H1 (cell line): ENCODE data around the gene KCTD21. TPM values are rescaled to one million over a fixed set of nuclear protein-coding genes. Genes with fewer than 3 reads are reported as not detected.

ENCODE experiments used
- ATF2 ChIP-seq: IDR thresholded peaks from 2 replicates; pipeline ENCODE4 v1.6.1; 2012; ENCODE audit warnings: low read length, inconsistent platforms
- CTCF ChIP-seq, 3 experiments: IDR thresholded peaks; 1 replicate in 2 of 3; 2 replicates in 1 of 3; pipeline versions ENCODE4 v1.5.1 to v1.6.1; 2011; ENCODE audit warnings: low read length in 3 of 3, mild to moderate bottlenecking in 3 of 3, inconsistent platforms in 2 of 3, low read depth in 1 of 3, moderate library complexity in 1 of 3; ENCODE audit not compliant: insufficient read depth in 1 of 3; ENCODE audit errors: control extremely low read depth in 1 of 3
- EGR1 ChIP-seq: IDR thresholded peaks from 2 replicates; pipeline ENCODE4 v1.6.1; 2011; ENCODE audit warnings: low read depth, low read length, borderline replicate concordance
- PHF8 ChIP-seq: fragments of 200-600 bp; sonication (generic); conservative IDR thresholded peaks from 2 replicates; pipeline ENCODE4 v1.7.1; 2012; ENCODE audit warnings: low read depth, mild to moderate bottlenecking, inconsistent platforms, low read length, moderate library complexity
- polyA plus RNA-seq, 7 experiments: library from polyadenylated mRNA; depleted of rRNA in 3 of 7; stranded (reverse) in 5 of 7; unstranded in 2 of 7; fragments of >200 nt in 5 of 7; fragments of 200-250 nt in 2 of 7; gene quantifications; 1 replicate in 5 of 7; 2 replicates in 1 of 7; 4 replicates in 1 of 7; pipeline versions ENCODE4 v1.2.1 to v1.2.3, GENCODE V29; 2011 to 2013; ENCODE audit warnings: missing spikeins in 2 of 7, mixed read lengths in 2 of 7
- total RNA-seq: library from RNA; stranded (reverse); fragmentation: NEBNext Ultra II Directional; extraction: Animal tissue kit (Norgen Biotek cat#: 25700); gene quantifications from 2 replicates; pipeline ENCODE4 v1.2.1, GENCODE V29; 2021

KCTD21 gene
- total and polyA plus RNA-seq, 2 of the 8 experiments (the other 6 are each of a cell fraction or from before 2014, with no cell fraction given) = 3.2 to 4.1 TPM

- no peak for TF ChIP-seq CTCF (IDR thresholded peaks at IDR 0.05; ENCODE audit: control extremely low read depth in 1 of 3, insufficient read depth in 1 of 3, low read depth in 1 of 3, low read length in 3 of 3)
- no peak for TF ChIP-seq PHF8
- no peak for TF ChIP-seq EGR1
- no peak for TF ChIP-seq ATF2
Observed at GRCh38 chr11:78213526-78214330, 25.3 kb upstream of the KCTD21 start (continued).
